Thyroid gland (tissue), 4 donors: ENCODE data around the gene VPS37C.

Experiments
- CTCF ChIP-seq, 6 experiments: fragments of 200-600 bp in 3 of 6; fragments of 450-650 bp in 3 of 6; sonication (generic) in 3 of 6; IDR thresholded peaks; one replicate each; pipeline ENCODE4 v1.5.1; 2016 to 2019; ENCODE audit warnings: antibody characterized with exemption in 6 of 6, mild to moderate bottlenecking in 2 of 6, inconsistent platforms in 1 of 6, moderate library complexity in 1 of 6
- POLR2A ChIP-seq, 2 donors: fragments of 450-650 bp; IDR thresholded peaks; one replicate each; pipeline ENCODE4 v1.6.1; 2017; ENCODE audit warnings: antibody characterized with exemption in 2 of 2, mild to moderate bottlenecking in 2 of 2, moderate library complexity in 1 of 2

- TF ChIP-seq CTCF (IDR thresholded peaks at IDR 0.05) = no peak
- TF ChIP-seq POLR2A (IDR thresholded peaks at IDR 0.05) = no peak
Measured at GRCh38 chr11:61089806-61090491, 71.3 kb downstream of the VPS37C start.
